HG03571 (cell line): ENCODE measurements around the gene DNM3.

Experiments used
- ATAC-seq: cut with Tn5 transposase; IDR thresholded peaks from one replicate; pipeline ENCODE4 v1.9.1; 2021; ENCODE audit not compliant: unreplicated experiment

The DNM3 gene

GRCh38 chr1:171916315-171916771 is 75.0 kb downstream of the DNM3 start:
- no peak for ATAC-seq

DNA sequence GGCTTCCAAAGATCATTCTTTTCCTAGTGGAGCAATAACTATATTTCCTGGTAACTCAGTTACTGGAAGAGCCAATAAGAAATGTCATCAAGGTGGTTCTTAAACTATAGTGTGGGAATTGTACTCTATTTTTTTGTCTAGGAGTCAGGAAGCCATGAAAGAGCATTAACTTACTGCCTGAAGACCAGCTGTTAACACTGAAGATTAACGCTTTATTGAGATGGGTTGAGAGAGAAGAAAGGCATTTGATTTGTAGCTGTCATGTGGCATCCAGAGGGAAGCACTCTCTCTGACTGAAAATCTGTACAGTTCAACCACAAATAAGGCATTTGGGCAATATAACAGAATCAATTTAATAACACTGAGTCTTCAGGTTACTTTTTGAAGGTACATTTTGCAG is 76.0 kb downstream of the DNM3 start:
- ATAC-seq: no peak

GRCh38 chr1:171919891-171920887 is 78.9 kb downstream of the DNM3 start:
- no peak for ATAC-seq

DNA sequence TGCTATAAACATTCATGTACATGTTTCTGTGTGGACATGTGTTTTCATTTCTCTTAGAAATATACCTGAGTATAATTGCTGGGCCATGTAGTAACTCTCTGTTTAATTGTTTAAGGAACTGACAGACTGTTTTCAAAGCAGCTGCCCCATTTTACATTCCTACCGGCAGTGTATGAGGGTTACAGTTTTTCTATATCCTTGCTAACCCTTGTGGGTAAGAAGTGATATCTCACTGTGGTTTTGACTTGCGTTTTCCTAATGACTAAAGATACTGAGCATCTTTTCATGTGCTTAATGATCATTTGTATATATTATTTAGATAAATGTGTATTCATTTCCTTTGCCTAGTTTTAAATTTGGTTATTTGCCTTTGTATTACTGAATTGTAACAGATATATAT is 81.7 kb downstream of the DNM3 start:
- ATAC-seq: no peak

GRCh38 chr1:171929121-171929520 is 87.8 kb downstream of the DNM3 start:
- no peak for ATAC-seq

DNA sequence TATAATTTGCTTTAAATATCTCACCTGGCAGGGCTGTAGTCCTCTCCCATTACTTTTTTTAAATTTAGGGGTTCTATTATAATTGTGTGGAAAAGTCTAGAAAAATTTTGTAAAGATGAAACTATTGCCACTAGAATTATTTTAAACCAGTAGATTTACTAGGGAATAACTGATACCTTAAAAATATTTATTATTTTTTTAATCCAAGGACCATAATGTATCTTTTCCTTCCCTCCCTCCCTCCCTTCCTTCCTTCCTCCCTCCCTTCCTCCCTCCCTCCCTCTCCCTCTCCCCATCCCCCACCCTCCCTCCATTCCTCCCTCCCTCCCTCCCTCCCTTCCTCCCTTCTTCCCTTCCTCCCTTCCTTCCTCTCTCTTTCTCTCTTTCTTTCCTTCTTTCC is 90.5 kb downstream of the DNM3 start:
- no peak for ATAC-seq

- no peak for ATAC-seq
Observed at GRCh38 chr1:171934664-171935063, 93.4 kb downstream of the DNM3 start.

DNA sequence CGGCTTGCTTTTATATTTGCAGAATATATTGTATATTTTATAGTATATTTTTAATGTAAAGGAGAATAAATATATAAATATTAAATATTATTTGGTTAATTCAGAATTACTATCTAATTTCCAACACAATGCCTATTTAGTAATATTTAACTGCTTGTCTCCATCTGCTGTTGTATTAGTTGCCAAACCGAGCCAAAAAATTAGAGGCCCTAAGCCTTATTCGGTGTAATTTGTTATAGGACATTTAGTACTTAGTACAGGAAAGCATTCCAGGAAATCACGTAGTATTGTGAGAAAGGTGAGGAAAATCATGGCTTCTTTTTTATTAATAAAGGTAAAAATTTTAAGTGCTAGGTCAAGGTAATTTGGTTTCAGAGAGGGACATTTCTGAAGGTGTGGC is 93.8 kb downstream of the DNM3 start:
- no peak for ATAC-seq

- ATAC-seq: no peak
Observed at GRCh38 chr1:171935664-171936063, 94.4 kb downstream of the DNM3 start.

GRCh38 chr1:171937938-171938337 is 96.6 kb downstream of the DNM3 start:
- ATAC-seq: no peak

GRCh38 chr1:171939740-171940139 is 98.4 kb downstream of the DNM3 start:
- no peak for ATAC-seq

GRCh38 chr1:171940368-171940767 is 99.1 kb downstream of the DNM3 start:
- ATAC-seq: no peak

DNA sequence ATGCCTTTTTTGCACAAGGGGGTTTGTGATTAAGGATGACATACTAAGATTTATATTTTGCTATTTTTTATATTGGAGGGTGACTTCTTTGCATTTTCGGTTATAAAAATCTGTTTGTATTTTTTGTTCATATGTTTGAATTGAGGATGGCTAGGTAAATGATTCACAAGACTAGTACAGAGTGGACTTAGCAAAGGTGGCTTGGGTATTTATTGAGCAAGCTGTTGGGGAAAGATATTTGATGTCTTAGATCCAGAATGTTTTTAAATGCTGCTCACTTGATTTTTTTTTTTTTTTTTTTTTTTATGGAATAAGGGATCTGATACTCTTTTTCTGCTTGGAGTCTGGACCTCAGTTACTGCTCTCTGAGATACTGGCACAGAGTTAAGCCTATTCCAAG is 100.6 kb downstream of the DNM3 start:
- ATAC-seq: no peak

GRCh38 chr1:171943973-171944561 is 102.8 kb downstream of the DNM3 start:
- no peak for ATAC-seq

DNA sequence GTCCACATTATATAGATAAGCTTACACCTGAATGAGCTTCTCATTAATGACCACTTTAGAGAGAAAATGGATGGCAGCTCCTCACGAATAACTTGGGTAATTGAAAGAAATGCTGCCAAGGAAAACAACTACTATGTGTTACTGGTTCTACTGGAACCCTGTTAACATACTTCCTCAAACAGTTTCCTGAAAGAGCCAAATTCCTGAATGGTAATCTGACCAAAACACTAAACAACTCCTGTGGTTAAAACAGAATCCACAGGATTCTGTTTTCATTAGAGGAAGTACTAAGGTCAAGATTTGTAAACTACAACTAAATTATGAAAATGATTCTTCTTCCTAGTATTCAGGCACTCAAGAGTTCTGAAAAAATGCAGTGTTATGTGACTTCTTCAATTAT is 107.2 kb downstream of the DNM3 start:
- ATAC-seq: no peak

DNA sequence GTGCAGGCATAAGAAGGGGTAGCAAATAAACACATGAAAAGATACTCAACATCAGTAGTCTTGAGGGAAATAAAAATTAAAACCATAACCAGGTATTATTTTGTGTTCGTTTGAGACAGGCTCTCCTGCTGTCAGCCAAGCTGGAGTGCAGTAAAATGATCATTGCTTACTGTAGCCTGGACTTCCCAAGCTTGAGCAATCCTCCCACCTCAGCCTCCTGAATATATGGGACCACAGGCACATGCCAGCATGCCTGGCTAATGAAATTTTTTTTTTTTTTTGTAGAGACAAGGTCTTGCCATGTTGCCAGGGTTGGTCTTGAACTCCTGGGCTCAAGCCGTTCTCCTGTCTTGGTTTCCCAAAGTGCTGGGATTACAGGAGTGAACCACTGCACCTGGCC is 108.0 kb downstream of the DNM3 start:
- ATAC-seq: no peak

DNA sequence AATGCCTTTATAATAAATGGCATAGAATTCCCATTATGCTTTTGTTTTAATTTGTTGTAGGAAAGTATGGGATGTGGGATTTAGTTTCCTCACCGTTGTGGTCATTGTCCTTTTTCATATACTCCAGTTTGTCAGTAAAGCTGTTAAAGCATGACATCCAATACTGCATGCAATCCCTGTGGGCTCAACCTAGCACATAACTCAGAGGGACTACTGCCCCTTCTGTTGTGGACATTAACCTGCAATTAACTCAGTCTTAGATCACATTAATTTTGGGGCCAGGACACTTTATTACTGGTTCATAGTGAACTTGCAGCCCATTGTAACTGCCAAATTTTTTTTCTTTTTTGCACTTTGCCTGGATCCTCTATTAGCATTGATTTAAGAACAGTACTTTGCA is 112.5 kb downstream of the DNM3 start:
- no peak for ATAC-seq

DNA sequence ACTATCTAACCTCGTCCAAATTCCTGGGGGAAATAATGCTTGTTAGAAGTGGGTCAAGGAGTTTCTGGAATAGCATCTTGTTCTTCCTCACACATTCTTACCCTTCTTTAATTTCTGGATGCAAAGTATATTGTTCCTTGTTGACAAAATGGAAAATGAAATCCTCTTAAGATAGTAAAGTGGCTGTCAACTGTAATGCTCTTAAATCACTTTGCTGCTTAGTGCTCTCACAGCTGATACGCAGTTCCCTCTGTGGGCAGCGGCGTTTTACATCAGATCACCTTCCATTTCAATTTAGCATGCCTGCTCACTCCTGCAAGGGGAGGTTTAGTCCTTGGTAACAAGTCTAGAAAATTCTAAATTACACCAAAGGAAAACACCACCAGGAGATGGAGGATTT is 113.1 kb downstream of the DNM3 start:
- no peak for ATAC-seq

DNA sequence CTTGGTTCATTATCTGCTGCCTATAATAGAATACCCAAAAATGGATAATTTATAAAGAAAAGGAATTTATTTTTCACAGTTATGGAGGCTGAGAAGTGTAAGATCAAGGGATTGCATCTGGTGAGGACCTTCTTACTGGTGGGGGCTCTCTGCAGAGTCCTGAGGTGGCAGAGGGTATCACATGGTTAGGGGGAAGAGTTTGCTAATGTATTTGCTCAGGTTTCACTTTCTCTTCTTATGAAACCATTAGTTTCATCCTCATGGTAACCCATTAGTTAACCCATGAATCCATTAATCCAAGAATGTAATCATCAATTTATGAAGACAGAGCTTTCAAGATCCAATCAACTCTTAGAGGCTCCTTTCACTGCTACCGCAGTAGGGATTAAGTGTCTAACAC is 120.6 kb downstream of the DNM3 start:
- ATAC-seq: peak; percentile 53

- no peak for ATAC-seq
Observed at GRCh38 chr1:171963762-171964161, 122.5 kb downstream of the DNM3 start.

DNA sequence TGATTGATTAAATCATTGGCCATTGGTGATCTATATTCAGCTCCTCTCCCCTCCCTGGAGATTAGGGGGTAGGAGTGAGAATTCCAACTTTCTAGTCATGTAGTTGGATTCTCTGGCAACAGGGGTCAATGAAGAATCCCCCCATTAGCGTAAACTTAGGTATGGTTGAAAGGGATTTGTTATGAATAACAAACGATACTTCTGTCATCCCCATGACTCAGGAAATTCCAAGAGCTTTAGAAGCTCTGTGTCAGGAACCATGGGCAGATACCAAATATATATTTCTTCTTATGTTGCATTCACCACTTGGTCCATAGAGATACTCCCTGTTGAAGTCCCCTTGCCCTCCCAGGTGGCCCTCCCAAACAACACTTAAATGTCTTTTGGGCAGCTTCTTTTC is 124.5 kb downstream of the DNM3 start:
- ATAC-seq: no peak
